ENCODE measurements around the gene S100Z. TPM values are rescaled to one million over a fixed set of nuclear protein-coding genes. Genes with fewer than 3 reads are reported as not detected.
A peak's percentile ranks its signal among the peaks of the same experiment; 100 is the strongest.

S100Z gene
- total and polyA plus RNA-seq, 2 of the 8 experiments (the other 6 are each of a cell fraction or from before 2014, with no cell fraction given), result 0.30 TPM; not detected in 1

- TF ChIP-seq CHD7 (IDR thresholded peaks at IDR 0.05; ENCODE audit: insufficient replicate concordance, low read length), result peak; percentile 39
- 0 out of 2 replicates have a peak, but pooled peaks have one; percentile 38 for TF ChIP-seq YY1 (IDR thresholded peaks at IDR 0.05; ENCODE audit: low read depth, low read length)
- no peak for TF ChIP-seq ZNF274 (IDR thresholded peaks at IDR 0.05; ENCODE audit: borderline replicate concordance, extremely low read depth, low read length)
- TF ChIP-seq ASH2L (IDR thresholded peaks at IDR 0.05; ENCODE audit: low read length), result peak; percentile 91
- TF ChIP-seq CBX8 (IDR thresholded peaks at IDR 0.05; ENCODE audit: borderline replicate concordance, low read depth, low read length), result no peak
- no peak for TF ChIP-seq GTF2F1 (IDR thresholded peaks at IDR 0.05; ENCODE audit: borderline replicate concordance, low read depth, low read length)
- TF ChIP-seq TCF12 (IDR thresholded peaks at IDR 0.05; ENCODE audit: low read depth, low read length), result peak; percentile 96
- peak; percentile 36; the same call in 1 of the 2 replicates for TF ChIP-seq POU5F1 (IDR thresholded peaks at IDR 0.05; ENCODE audit: low read depth, low read length)
- 0 out of 2 replicates have a peak, but pooled peaks have one; percentile 57 for TF ChIP-seq TEAD4 (IDR thresholded peaks at IDR 0.05; ENCODE audit: low read depth, low read length)
- TF ChIP-seq BRCA1 (IDR thresholded peaks at IDR 0.05; ENCODE audit: low read depth, low read length), result no peak
- no peak for TF ChIP-seq RXRA (IDR thresholded peaks at IDR 0.05; ENCODE audit: insufficient read depth, low read depth, low read length)
- TF ChIP-seq HDAC6 (IDR thresholded peaks at IDR 0.05; ENCODE audit: low read depth, low read length), result no peak
Observed at GRCh38 chr5:76808141-76808691, 41.6 kb upstream of the S100Z start (continued).
